K562 (cell line): ENCODE results near the gene DYNLT3. TPM values are rescaled to one million over a fixed set of nuclear protein-coding genes. Genes with fewer than 3 reads are reported as not detected.

Source experiments
- HEY1 ChIP-seq: fragments of 250-450 bp; sonication (Bioruptor Pico); IDR thresholded peaks from 2 replicates; pipeline ENCODE4 v1.5.0; 2020; ENCODE audit warnings: mild to moderate bottlenecking, moderate library complexity, borderline replicate concordance
- HOXB6 ChIP-seq: fragments of 250-450 bp; sonication (Bioruptor Pico); IDR thresholded peaks from 2 replicates; pipeline ENCODE4 v1.5.1; 2022; ENCODE audit warnings: mild to moderate bottlenecking, borderline replicate concordance
- LEF1 ChIP-seq: fragments of 450-650 bp; IDR thresholded peaks from 2 replicates; pipeline ENCODE4 v1.6.1; 2016; ENCODE audit warnings: mild to moderate bottlenecking
- SIRT6 ChIP-seq: IDR thresholded peaks from one replicate; pipeline ENCODE4 v1.6.1; 2012; ENCODE audit warnings: low read depth, mild to moderate bottlenecking, control low read depth, inconsistent platforms, low read length, moderate library complexity
- STAT6 ChIP-seq: sonication (generic); formaldehyde crosslinking; IDR thresholded peaks from 2 replicates; pipeline ENCODE4 v1.8.1; 2023; ENCODE audit warnings: mild to moderate bottlenecking, missing genetic modification reagents
- TEAD2 ChIP-seq: fragments of 450-650 bp; IDR thresholded peaks from 2 replicates; pipeline ENCODE4 v1.6.1; 2016; ENCODE audit warnings: missing genetic modification characterization, control low read depth, missing compliant biosample characterization
- VEZF1 ChIP-seq: fragments of 200-800 bp; sonication (Bioruptor generic); IDR thresholded peaks from 2 replicates; pipeline ENCODE4 v1.6.1; 2017; ENCODE audit warnings: missing genetic modification characterization, missing compliant biosample characterization
- ZFP36 ChIP-seq: fragments of 150-350 bp; IDR thresholded peaks from 2 replicates; pipeline ENCODE4 v1.6.1; 2018; ENCODE audit warnings: low read length, low read depth; ENCODE audit not compliant: partially characterized antibody
- ZNF449 ChIP-seq: fragments of 250-450 bp; sonication (Bioruptor Pico); IDR thresholded peaks from 2 replicates; pipeline ENCODE4 v1.8.0; 2022; ENCODE audit warnings: moderate library complexity, mild to moderate bottlenecking, inconsistent platforms
- ZNF639 ChIP-seq, 2 experiments: fragments of 200-800 bp in 1 of 2; sonication (Bioruptor generic) in 1 of 2; sonication (generic) in 1 of 2; formaldehyde crosslinking in 1 of 2; IDR thresholded peaks in 1 of 2; conservative IDR thresholded peaks in 1 of 2; 2 replicates each; pipeline versions ENCODE4 v1.5.0 to v1.6.1; 2016 to 2020; ENCODE audit warnings: missing compliant biosample characterization in 1 of 2, missing genetic modification characterization in 1 of 2, missing genetic modification reagents in 1 of 2
- polyA plus RNA-seq, 8 experiments: library from polyadenylated mRNA; depleted of rRNA in 4 of 8; stranded (reverse) in 5 of 8; unstranded in 3 of 8; fragments of >200 nt; fragmentation: Nextera tagmentation in 2 of 8; fragmentation: Illumina TruSeq in 1 of 8; extraction: Ambion mirVana in 2 of 8; extraction: Trizol in 1 of 8; gene quantifications; 2 replicates each; pipeline versions ENCODE4 v1.2.1 to v1.2.3, GENCODE V29; 2011 to 2014; ENCODE audit warnings: inconsistent platforms in 1 of 8, missing spikeins in 1 of 8
- total RNA-seq, 7 experiments: library from RNA; depleted of rRNA in 6 of 7; stranded (reverse); fragments of >200 nt in 6 of 7; fragmentation: Illumina TruSeq in 2 of 7; extraction: Trizol in 2 of 7; gene quantifications; 2 replicates each; pipeline versions ENCODE4 v1.2.1 to v1.2.3, GENCODE V29; 2011 to 2021; ENCODE audit warnings: low replicate concordance in 1 of 7

DYNLT3 gene
- total and polyA plus RNA-seq, 9 of the 15 experiments (the other 6 are each of a cell fraction or from before 2014, with no cell fraction given): 4.5 to 17.5 (median 8.3) TPM

GRCh38 chrX:37895795-37896510 lies 48.6 kb upstream of the DYNLT3 start (continued):
- TF ChIP-seq ZNF639 (CRISPR knock-in tag; conservative IDR thresholded peaks at IDR 0.05 in 1 of 2, IDR thresholded peaks at IDR 0.05 in 1 of 2) (no peak), HEY1 (CRISPR knock-in tag) (no peak), STAT6 (no peak), TEAD2 (no peak), ZNF449 (CRISPR knock-in tag) (no peak), HOXB6 (CRISPR knock-in tag) (no peak), LEF1 (no peak), ZFP36 (no peak), VEZF1 (CRISPR knock-in tag) (no peak), SIRT6 (no peak)
